Brain microvascular endothelial cell (primary cell): ENCODE measurements around the gene ZNF155.

ENCODE experiments used
- DNase-seq: peaks from one replicate; pipeline ENCODE4 v3.0.0-alpha.2; 2020
- H3K27ac ChIP-seq: fragments of 250-450 bp; sonication (Bioruptor Pico); 2 replicates; pipeline ENCODE4 v1.5.1; 2020; ENCODE audit warnings: mild to moderate bottlenecking, moderate library complexity
- H3K27me3 ChIP-seq: fragments of 250-450 bp; sonication (Bioruptor Pico); replicated peaks from 2 replicates; pipeline ENCODE4 v1.5.1; 2020; ENCODE audit warnings: mild to moderate bottlenecking
- H3K36me3 ChIP-seq: fragments of 250-450 bp; sonication (Bioruptor Pico); replicated peaks from 2 replicates; pipeline ENCODE4 v1.5.1; 2020; ENCODE audit warnings: mild to moderate bottlenecking
- H3K4me3 ChIP-seq: 2 replicates; pipeline ENCODE4 v1.5.1; 2011; ENCODE audit warnings: low read depth, mild to moderate bottlenecking, control low read depth, low read length, moderate library complexity
- in situ Hi-C: cut with HindIII; loops from 2 replicates; pipeline ENCODE4 v1.10.0; 2017; ENCODE audit warnings: low sequenced_read_pairs, low pct_ligation_motif_present
- TF ChIP-seq, protein P1 (sequence below): IDR thresholded peaks from 2 replicates; pipeline ENCODE4 v1.5.1; 2011; ENCODE audit warnings: low read depth, mild to moderate bottlenecking, moderate library complexity, low read length, control low read depth, inconsistent platforms; ENCODE audit errors: missing control alignments

Gene ZNF155

DNA sequence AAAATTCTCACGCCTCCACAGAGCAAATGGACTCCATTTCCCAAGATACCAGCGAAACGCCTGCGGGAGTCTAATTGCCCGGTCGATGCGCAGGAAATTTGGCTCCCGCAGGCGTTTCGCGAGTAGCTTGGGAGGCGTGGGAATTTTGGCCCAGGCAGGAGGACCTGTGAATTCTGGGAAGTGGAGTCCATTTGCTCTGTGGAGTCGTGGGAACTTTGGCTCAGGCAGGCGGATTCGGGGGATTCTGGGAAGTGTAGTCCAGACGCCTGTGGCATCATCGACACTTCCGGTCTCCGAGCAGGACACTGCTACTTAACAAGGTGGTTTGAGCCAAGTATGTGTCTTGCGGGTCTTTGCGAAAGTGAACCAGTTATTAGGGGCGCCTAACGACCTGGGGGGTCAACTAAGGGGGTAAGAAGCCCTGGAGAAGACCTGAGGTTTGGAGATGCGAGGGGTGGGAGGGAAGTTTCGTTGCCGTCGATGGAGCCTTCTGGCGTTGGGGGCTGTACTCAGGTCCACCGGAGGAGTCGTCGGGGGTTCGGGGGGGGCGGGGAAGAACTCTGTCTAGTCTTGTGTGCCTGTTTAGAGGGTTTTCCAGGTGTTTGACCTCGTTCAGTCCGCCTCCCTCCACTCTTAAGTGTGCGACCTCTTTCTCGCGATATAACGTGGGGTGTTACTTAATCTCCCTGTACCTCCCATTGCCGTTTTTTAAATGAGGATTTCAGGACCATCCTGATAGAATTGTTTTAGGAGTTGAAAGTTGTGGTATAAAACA lies at the start of gene ZNF155:
Gene ZNF155, plus strand, starts transcription at position 277 of the 775 bp plus-strand sequence. CDS start 4,356 bp downstream, outside the sequence.
- H3K4me3 ChIP-seq = peak within 1 kb of the TSS; percentile 67
- TF ChIP-seq, protein P1, sequence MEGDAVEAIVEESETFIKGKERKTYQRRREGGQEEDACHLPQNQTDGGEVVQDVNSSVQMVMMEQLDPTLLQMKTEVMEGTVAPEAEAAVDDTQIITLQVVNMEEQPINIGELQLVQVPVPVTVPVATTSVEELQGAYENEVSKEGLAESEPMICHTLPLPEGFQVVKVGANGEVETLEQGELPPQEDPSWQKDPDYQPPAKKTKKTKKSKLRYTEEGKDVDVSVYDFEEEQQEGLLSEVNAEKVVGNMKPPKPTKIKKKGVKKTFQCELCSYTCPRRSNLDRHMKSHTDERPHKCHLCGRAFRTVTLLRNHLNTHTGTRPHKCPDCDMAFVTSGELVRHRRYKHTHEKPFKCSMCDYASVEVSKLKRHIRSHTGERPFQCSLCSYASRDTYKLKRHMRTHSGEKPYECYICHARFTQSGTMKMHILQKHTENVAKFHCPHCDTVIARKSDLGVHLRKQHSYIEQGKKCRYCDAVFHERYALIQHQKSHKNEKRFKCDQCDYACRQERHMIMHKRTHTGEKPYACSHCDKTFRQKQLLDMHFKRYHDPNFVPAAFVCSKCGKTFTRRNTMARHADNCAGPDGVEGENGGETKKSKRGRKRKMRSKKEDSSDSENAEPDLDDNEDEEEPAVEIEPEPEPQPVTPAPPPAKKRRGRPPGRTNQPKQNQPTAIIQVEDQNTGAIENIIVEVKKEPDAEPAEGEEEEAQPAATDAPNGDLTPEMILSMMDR = no peak
- H3K27ac ChIP-seq = peak within 1 kb of the TSS; percentile 31
- H3K27me3 ChIP-seq = no peaks in the 10 kb centered on the region
- in situ Hi-C loops = no loop called here
- no peaks in the 10 kb centered on the region for H3K36me3 ChIP-seq
- DNase-seq = peak; percentile 97

DNA sequence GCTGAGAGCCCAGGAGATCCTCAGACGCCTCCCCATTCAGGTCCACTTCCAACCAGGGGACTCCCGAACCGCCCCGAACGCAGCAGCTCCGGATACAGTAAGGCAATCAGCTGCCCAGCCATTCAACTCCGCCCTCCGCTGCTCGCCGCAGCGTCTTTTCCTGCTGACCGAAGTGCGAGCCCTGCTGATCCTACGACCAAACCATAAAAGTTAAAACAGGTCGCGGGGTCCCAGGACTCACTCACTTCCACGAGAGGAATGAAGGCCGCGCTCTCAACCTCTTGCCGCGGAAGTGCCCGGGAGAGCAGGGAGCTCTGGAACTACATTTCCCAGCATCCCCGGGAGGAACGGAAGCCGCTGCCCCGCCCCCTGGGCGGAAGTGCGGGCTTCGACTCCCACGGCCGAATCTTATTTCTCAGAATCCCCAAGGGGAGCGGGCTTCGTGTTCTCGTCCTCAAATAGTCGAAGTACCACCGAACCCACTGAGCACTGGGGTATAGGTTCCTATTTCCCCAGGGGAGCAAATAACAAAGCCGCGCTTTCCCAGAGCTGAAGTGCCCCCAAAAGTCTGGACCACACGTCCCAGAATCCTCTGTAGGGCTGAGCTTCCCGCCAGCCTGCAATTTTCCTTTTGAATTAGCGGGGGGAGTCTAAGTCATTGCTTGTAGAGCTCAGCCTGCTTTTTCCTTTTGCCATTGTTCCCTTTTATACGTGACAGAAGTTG lies 48.8 kb upstream of the ZNF155 start, which contains the start of gene ZNF45:
Gene ZNF45, minus strand, starts transcription at position 298 of the 724 bp plus-strand sequence. CDS start 13,097 bp downstream, outside the sequence.
- DNase-seq = peak; percentile 87
- TF ChIP-seq, protein P1 = no peak
- H3K36me3 ChIP-seq = peaks cover 9% of the 10 kb centered on the region
- peak within 1 kb of the TSS; percentile 75 for H3K4me3 ChIP-seq
- no peaks in the 10 kb centered on the region for H3K27me3 ChIP-seq
- H3K27ac ChIP-seq = peak within 1 kb of the TSS; percentile 61
- in situ Hi-C loops = no loop called here

DNA sequence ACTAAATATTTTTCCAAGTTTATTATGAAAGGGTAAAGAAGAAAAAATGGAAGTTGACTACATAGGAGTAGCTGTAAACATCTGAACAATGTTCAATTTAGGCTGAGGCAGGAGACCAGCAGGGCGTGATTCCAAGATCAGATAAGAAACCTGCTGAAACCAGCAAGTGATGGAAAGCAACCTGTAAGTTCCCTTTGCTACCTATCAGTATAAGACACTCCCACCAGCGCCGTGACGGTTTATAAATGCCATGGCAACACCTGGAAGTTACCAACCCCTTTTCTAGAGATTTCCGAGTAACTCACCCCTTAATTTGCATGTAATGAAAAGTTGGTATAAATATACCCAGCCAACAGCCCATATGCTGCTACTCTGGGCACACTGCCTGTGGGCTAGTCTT lies 47.8 kb upstream of the ZNF155 start:
- no peaks in the 10 kb centered on the region for H3K27me3 ChIP-seq
- H3K4me3 ChIP-seq = no peak overlapping the region
- TF ChIP-seq, protein P1 = no peak
- in situ Hi-C loops = no loop called here
- no peak overlapping the region for H3K27ac ChIP-seq
- no peak for DNase-seq
- H3K36me3 ChIP-seq = peaks cover 6% of the 10 kb centered on the region

DNA sequence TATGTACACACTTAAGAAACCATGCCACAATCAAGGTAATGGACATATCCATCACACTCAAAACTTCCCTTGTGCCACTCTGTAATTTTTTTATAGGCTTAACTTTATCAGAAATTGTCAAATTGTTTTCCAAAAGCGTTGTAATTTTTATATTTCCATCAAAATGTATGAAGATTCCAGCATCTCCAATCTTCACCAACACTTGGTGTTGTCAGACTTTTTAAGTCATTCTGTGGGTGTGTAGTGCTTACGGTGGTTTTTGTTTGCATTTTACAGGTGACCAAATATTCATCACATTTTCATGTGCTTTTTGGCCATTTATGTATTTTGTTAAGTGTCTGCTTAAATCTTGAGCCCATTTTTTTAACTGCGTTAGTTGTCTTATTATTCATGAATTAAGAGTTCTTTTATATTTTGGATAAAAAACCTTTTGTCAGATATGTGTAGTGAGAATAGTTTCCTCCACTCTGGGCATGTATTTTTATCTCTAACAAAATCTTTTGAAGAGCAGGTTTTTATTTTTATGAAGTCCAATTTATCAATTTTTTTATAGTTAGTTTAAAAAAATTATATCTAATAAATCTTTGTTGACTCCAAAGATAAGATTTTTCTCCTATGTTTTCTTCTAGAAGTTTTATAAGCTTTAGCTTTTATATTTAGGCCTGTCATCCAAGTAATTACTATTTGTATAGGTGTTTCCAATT lies 44.3 kb upstream of the ZNF155 start:
- in situ Hi-C loops = no loop called here
- no peaks in the 10 kb centered on the region for H3K36me3 ChIP-seq
- TF ChIP-seq, protein P1 = no peak
- no peak for DNase-seq
- no peaks in the 10 kb centered on the region for H3K27me3 ChIP-seq
- no peak overlapping the region for H3K27ac ChIP-seq
- no peak overlapping the region for H3K4me3 ChIP-seq

DNA sequence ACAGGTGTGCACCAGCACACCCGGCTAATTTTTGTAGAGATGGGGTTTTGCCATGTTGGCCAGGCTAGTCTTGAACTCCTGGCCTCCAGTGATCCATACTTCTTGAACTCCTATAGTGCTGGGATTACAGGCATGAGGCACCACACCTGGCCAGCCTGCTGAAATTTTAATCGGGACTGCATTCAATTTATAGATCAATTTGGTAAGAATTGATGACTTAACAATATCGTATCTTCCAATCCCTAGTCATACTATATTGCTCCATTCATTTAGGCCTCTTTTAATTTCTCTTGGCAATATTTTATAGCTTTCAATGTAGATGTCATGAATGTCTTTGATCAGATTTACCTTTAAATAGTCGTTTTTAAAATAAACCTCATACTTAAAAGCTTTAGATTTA lies 43.3 kb upstream of the ZNF155 start:
- H3K27me3 ChIP-seq = no peaks in the 10 kb centered on the region
- in situ Hi-C loops = no loop called here
- no peak for DNase-seq
- no peak overlapping the region for H3K4me3 ChIP-seq
- TF ChIP-seq, protein P1 = no peak
- H3K27ac ChIP-seq = no peak overlapping the region
- no peaks in the 10 kb centered on the region for H3K36me3 ChIP-seq
